ENCODE results near the gene ANO6.
"Not testable (repeated sequence)": the region's sequence is repeated elsewhere in the genome, so short reads cannot be mapped to it uniquely, and the experiment has no call there.

The ANO6 gene

GRCh38 chr12:45317261-45317660 lies 101.4 kb downstream of the ANO6 start:
- DNase-seq, result not testable (repeated sequence)

- DNase-seq, result no peak
Measured at GRCh38 chr12:45322810-45323209, 106.9 kb downstream of the ANO6 start.

GRCh38 chr12:45324391-45324790 lies 108.5 kb downstream of the ANO6 start:
- no peak for DNase-seq

- no peak for DNase-seq
Measured at GRCh38 chr12:45326358-45326975, 110.6 kb downstream of the ANO6 start.

- no peak for DNase-seq
Measured at GRCh38 chr12:45327823-45328383, 112.0 kb downstream of the ANO6 start.

- DNase-seq, result no peak
Measured at GRCh38 chr12:45329238-45329637, 113.3 kb downstream of the ANO6 start.

- DNase-seq, result no peak
Measured at GRCh38 chr12:45329702-45330101, 113.8 kb downstream of the ANO6 start.

GRCh38 chr12:45331552-45331951 lies 115.7 kb downstream of the ANO6 start:
- no peak for DNase-seq

GRCh38 chr12:45334396-45334795 lies 118.5 kb downstream of the ANO6 start:
- no peak for DNase-seq

- no peak for DNase-seq
Measured at GRCh38 chr12:45336331-45336730, 120.4 kb downstream of the ANO6 start.

GRCh38 chr12:45336762-45337596 lies 121.1 kb downstream of the ANO6 start:
- no peak for DNase-seq

- no peak for DNase-seq
Measured at GRCh38 chr12:45337835-45338234, 121.9 kb downstream of the ANO6 start.

- no peak for DNase-seq
Measured at GRCh38 chr12:45338272-45338671, 122.4 kb downstream of the ANO6 start.

GRCh38 chr12:45339035-45339434 lies 123.1 kb downstream of the ANO6 start:
- no peak for DNase-seq

GRCh38 chr12:45342171-45342570 lies 126.3 kb downstream of the ANO6 start:
- no peak for DNase-seq

GRCh38 chr12:45342848-45343247 lies 127.0 kb downstream of the ANO6 start:
- DNase-seq, result no peak

- no peak for DNase-seq
Measured at GRCh38 chr12:45343269-45344051, 127.6 kb downstream of the ANO6 start.

- DNase-seq, result no peak
Measured at GRCh38 chr12:45348311-45348710, 132.4 kb downstream of the ANO6 start.

- DNase-seq, result no peak
Measured at GRCh38 chr12:45348986-45349385, 133.1 kb downstream of the ANO6 start.

GRCh38 chr12:45349916-45350315 lies 134.0 kb downstream of the ANO6 start:
- no peak for DNase-seq

GRCh38 chr12:45350861-45351260 lies 135.0 kb downstream of the ANO6 start:
- DNase-seq, result no peak

- DNase-seq, result no peak
Measured at GRCh38 chr12:45351921-45352670, 136.2 kb downstream of the ANO6 start.

GRCh38 chr12:45353944-45354343 lies 138.0 kb downstream of the ANO6 start:
- no peak for DNase-seq

Data from activated CD8-positive, alpha-beta memory T cell treated with anti-CD3 and anti-CD28 coated beads, Interleukin-2, amount 50 U/mL, for 4 hours (primary cell).